Measurements from ENCODE around the gene ADM5. TPM values are rescaled to one million over a fixed set of nuclear protein-coding genes. Genes with fewer than 3 reads are reported as not detected.

ADM5 gene
- total RNA-seq, 4 donors from 2014 or later, result 0.38 to 2.7 (median 0.45) TPM; not detected in 1

- peaks cover 11 to 13% of the 10 kb centered on the region in 2 donors for H3K36me3 ChIP-seq
- no peaks in the 10 kb centered on the region for H3K9me3 ChIP-seq
- intact Hi-C loops (cut with DNase I), result no loop called here
- H3K27me3 ChIP-seq, result no peaks in the 10 kb centered on the region
- peaks cover 21 to 39% of the 10 kb centered on the region in 2 donors for H3K4me1 ChIP-seq
- WGBS, 2 donors, result 85% methylated on average over 2 of the region's 2 CpGs
- H3K27ac ChIP-seq, result peak overlapping the region in 1 of 3 donors; percentile 75
- no peak overlapping the region for H3K4me3 ChIP-seq (replicated peaks in 1 of 3)
- DNase-seq, result no peak
- TF ChIP-seq POLR2A (IDR thresholded peaks at IDR 0.05) (no peak), CTCF (IDR thresholded peaks at IDR 0.05) (no peak)
Measured at GRCh38 chr19:49643466-49643865, 45.9 kb upstream of the ADM5 start.

- Histone ChIP-seq H3K36me3 (peaks cover 22 to 24% of the 10 kb centered on the region in 2 donors), H3K9me3 (no peaks in the 10 kb centered on the region), H3K27me3 (no peaks in the 10 kb centered on the region), H3K4me1 (peaks cover 17 to 27% of the 10 kb centered on the region in 2 donors), H3K4me3 (replicated peaks in 1 of 3) (no peak overlapping the region), H3K27ac (no peak overlapping the region)
- intact Hi-C loops (cut with DNase I), result no loop called here
- no peak for DNase-seq
- 91 to 95% methylated on average over 4 to 10 of the region's 11 CpGs for WGBS, 2 donors
- TF ChIP-seq CTCF (IDR thresholded peaks at IDR 0.05) (no peak), POLR2A (IDR thresholded peaks at IDR 0.05) (no peak)
Measured at GRCh38 chr19:49645592-49645991, 43.8 kb upstream of the ADM5 start.

- intact Hi-C loops (cut with DNase I), result no loop called here
- Histone ChIP-seq H3K36me3 (peaks cover 25% of the 10 kb centered on the region in 2 donors), H3K9me3 (no peaks in the 10 kb centered on the region), H3K27ac (no peak overlapping the region), H3K4me3 (replicated peaks in 1 of 3) (no peak overlapping the region), H3K4me1 (peaks cover 15 to 25% of the 10 kb centered on the region in 2 donors), H3K27me3 (no peaks in the 10 kb centered on the region)
- TF ChIP-seq POLR2A (IDR thresholded peaks at IDR 0.05), result no peak
- TF ChIP-seq CTCF (IDR thresholded peaks at IDR 0.05), result no peak
- DNase-seq, result no peak
- WGBS, 2 donors, result 92 to 94% methylated on average over 11 of the region's 13 CpGs
Measured at GRCh38 chr19:49645995-49646394, 43.4 kb upstream of the ADM5 start.

- 91 to 96% methylated on average over 14 to 17 of the region's 17 CpGs for WGBS, 2 donors
- Histone ChIP-seq H3K4me1 (peaks cover 9 to 20% of the 10 kb centered on the region in 2 donors), H3K36me3 (peaks cover 30 to 31% of the 10 kb centered on the region in 2 donors), H3K4me3 (replicated peaks in 1 of 3) (no peak overlapping the region), H3K9me3 (no peaks in the 10 kb centered on the region), H3K27ac (no peak overlapping the region), H3K27me3 (no peaks in the 10 kb centered on the region)
- intact Hi-C loops (cut with DNase I), result no loop called here
- no peak for DNase-seq
- TF ChIP-seq POLR2A (IDR thresholded peaks at IDR 0.05), result no peak
- TF ChIP-seq CTCF (IDR thresholded peaks at IDR 0.05), result no peak
Measured at GRCh38 chr19:49646586-49646985, 42.8 kb upstream of the ADM5 start.

GRCh38 chr19:49651029-49651819, 38.2 kb upstream of the ADM5 start:
- no peaks in the 10 kb centered on the region for H3K4me1 ChIP-seq
- TF ChIP-seq CTCF (IDR thresholded peaks at IDR 0.05) (no peak), POLR2A (IDR thresholded peaks at IDR 0.05) (no peak)
- no peak overlapping the region for H3K27ac ChIP-seq
- intact Hi-C loops (cut with DNase I), result no loop called here
- no peak for DNase-seq
- no peaks in the 10 kb centered on the region for H3K27me3 ChIP-seq
- H3K36me3 ChIP-seq, result peaks cover 66 to 71% of the 10 kb centered on the region in 2 donors
- H3K4me3 ChIP-seq (replicated peaks in 1 of 3), result no peak overlapping the region
- no peaks in the 10 kb centered on the region for H3K9me3 ChIP-seq
- 95 to 99% methylated on average over 38 to 48 of the region's 72 CpGs for WGBS, 2 donors

All from thyroid gland (tissue), 4 donors.